Naive thymus-derived CD8-positive, alpha-beta T cell (primary cell): Measurements from ENCODE around the gene VPS41. TPM values are rescaled to one million over a fixed set of nuclear protein-coding genes. Genes with fewer than 3 reads are reported as not detected.
"Not testable (repeated sequence)": the region's sequence is repeated elsewhere in the genome, so short reads cannot be mapped to it uniquely, and the experiment has no call there.

ENCODE experiments used
- ATAC-seq, 2 donors: fragments of 150-1000 bp; cut with Tn5 transposase in 1 of 2; sonication (Bioruptor Pico), chemical (Tn5 transposase) in 1 of 2; 1 replicate in 1 of 2; 2 replicates in 1 of 2; pipeline ENCODE4 v1.10.0; 2021; ENCODE audit warnings: mild to moderate bottlenecking in 2 of 2, moderate library complexity in 2 of 2
- POLR2A ChIA-PET: fragments of 350-600 bp; sonication (Branson Sonifier 250); formaldehyde crosslinking; loops from one replicate; lab custom pipeline; 2021; ENCODE audit warnings: antibody characterized with exemption; lab: Charles Lee
- DNase-seq, 10 donors: peaks; one replicate each; pipeline versions ENCODE4 v3.0.0 to v3.0.0-alpha.2; 2020 to 2022
- H3K27ac Mint-ChIP-seq, 10 donors: one replicate each; pipeline ENCODE4 v1.8.0; 2020 to 2022; ENCODE audit warnings: mild to moderate bottlenecking in 10 of 10, mixed read lengths in 10 of 10, moderate library complexity in 4 of 10, inconsistent platforms in 1 of 10
- H3K27me3 Mint-ChIP-seq, 5 donors: one replicate each; pipeline ENCODE4 v1.8.0; 2021 to 2022; ENCODE audit warnings: mixed read lengths in 5 of 5
- H3K36me3 Mint-ChIP-seq, 3 donors: one replicate each; pipeline ENCODE4 v1.8.0; 2020 to 2022; ENCODE audit warnings: mixed read lengths in 3 of 3, mild to moderate bottlenecking in 2 of 3, inconsistent platforms in 1 of 3
- H3K4me1 Mint-ChIP-seq, 4 donors: one replicate each; pipeline ENCODE4 v1.8.0; 2021 to 2022; ENCODE audit warnings: mixed read lengths in 4 of 4
- H3K4me3 Mint-ChIP-seq, 10 donors: one replicate each; pipeline ENCODE4 v1.8.0; 2020 to 2022; ENCODE audit warnings: mild to moderate bottlenecking in 10 of 10, mixed read lengths in 10 of 10, moderate library complexity in 6 of 10, inconsistent platforms in 1 of 10
- H3K9me3 Mint-ChIP-seq, 9 donors: one replicate each; pipeline ENCODE4 v1.8.0; 2020 to 2022; ENCODE audit warnings: mixed read lengths in 9 of 9, mild to moderate bottlenecking in 3 of 9, inconsistent platforms in 1 of 9, moderate library complexity in 1 of 9
- polyA plus RNA-seq, 3 donors: library from polyadenylated mRNA; unstranded; fragments of 300-500 nt; fragmentation: Illumina TruSeq; gene quantifications; one replicate each; pipeline ENCODE4 v1.2.3, GENCODE V29; 2021
- total RNA-seq, 8 experiments: library from RNA in 2 of 8; stranded (reverse) in 2 of 8; gene quantifications; one replicate each; pipeline ENCODE4 v1.2.3 and lab custom pipeline; 2021 to 2026

The VPS41 gene
- total RNA-seq (10 to 100 TPM; 57.7 to 66.0 TPM), polyA plus RNA-seq (10 to 100 TPM; 33.3 to 43.2 (median 35.0) TPM), total RNA-seq (lab: John Stamatoyannopoulos, UW) (39.1 to 72.4 (median 61.9) reads per million in 6 experiments)

DNA sequence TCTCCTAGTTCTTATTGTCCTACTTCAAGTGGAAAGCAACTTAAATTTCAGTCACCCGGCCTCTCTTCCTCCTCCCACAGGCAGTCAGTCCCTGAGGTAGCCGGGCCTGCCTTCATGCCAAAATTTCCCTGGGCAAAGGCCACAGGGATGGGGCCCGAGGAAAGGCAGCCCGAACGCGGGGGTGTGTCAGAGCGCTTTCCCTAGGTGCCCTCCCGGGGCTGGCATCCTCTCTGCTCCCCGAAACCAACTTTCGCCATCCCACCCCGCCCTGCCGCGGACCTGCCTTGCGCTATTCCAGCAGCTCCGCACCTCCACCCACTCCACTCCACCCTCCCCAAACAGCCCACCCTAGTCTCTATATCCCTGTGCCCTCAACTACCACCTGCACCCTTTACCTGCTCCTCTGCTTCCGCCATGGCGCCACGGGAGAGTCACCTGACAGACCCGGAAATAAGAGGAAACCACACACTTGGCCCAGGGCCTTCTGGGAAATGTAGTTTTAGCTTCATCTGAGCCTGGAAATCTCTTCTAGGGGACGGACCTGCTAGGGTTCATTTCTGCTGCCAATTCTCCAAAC is at the start of gene VPS41:
Gene VPS41 (minus strand): TSS at position 433 of the 577 bp plus-strand sequence. CDS start 17 bp downstream, at position 416.
- Mint-ChIP-seq H3K4me3 (peak within 1 kb of the TSS; percentile 94 to 100 (median 96)), H3K9me3 (no peaks in the 10 kb centered on the region), H3K4me1 (peaks cover 16 to 45% (median 37%) of the 10 kb centered on the region in 4 donors), H3K36me3 (no peaks in the 10 kb centered on the region), H3K27me3 (no peaks in the 10 kb centered on the region), H3K27ac (peak within 1 kb of the TSS; percentile 87 to 98 (median 94))
- DNase-seq = peak; percentile 57 to 91 (median 80)
- POLR2A ChIA-PET = interaction anchor here (0.7 kb wide), 1 partner anchor 1794 kb away, joined by 3 read pairs; no protein-coding TSS in a partner anchor
- peak; percentile 99 for ATAC-seq

DNA sequence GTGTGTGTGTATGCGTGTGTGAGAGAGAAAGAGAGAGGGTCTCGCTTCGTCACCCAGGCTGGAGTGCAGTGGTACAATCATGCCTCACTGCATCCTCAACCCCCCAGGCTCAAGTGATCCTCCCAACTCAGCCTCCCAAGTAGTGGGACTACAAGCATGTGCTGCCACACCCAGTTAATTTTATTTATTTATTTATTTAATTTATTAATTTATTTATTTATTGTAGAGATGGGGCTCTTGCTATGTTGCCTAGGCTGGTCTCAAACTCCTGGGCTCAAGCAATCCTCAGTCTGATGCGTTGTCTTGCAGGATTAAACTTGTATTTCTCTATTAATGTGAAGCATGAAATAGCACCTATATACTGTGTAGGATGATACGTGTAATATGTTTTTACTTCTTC is 46.9 kb upstream of the VPS41 start:
- Mint-ChIP-seq H3K9me3 (peaks cover 0 to 2% (median 0%) of the 10 kb centered on the region in 9 donors), H3K27me3 (peaks cover 9 to 43% (median 24%) of the 10 kb centered on the region in 5 donors), H3K4me1 (no peaks in the 10 kb centered on the region), H3K36me3 (no peaks in the 10 kb centered on the region), H3K4me3 (no peak overlapping the region), H3K27ac (no peak overlapping the region)
- no peak for DNase-seq
- no peak for ATAC-seq
- POLR2A ChIA-PET = no interaction called here

DNA sequence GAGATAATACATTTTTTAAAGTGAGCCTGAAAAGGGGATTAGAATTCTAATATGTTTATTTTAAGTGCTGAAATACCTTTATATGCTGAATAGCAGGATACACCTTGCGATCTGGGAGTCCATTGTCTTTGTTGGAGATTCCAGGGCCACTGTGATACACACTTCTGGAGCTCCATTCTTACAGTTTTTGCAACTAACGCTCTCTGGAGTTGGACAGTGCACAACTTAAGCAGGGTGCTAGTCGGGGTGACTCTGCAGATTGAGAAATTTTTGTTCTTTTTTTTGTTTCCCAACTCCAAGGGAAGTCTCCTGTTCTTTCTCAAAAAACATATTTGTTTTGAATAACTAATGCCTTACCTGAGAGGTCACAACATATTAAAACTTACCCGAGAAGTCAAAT is 45.0 kb upstream of the VPS41 start:
- Mint-ChIP-seq H3K4me1 (no peaks in the 10 kb centered on the region), H3K4me3 (no peak overlapping the region), H3K9me3 (no peaks in the 10 kb centered on the region), H3K36me3 (no peaks in the 10 kb centered on the region), H3K27ac (no peak overlapping the region), H3K27me3 (peaks cover 9 to 43% (median 17%) of the 10 kb centered on the region in 5 donors)
- POLR2A ChIA-PET = no interaction called here
- ATAC-seq (no peak), DNase-seq (no peak)

DNA sequence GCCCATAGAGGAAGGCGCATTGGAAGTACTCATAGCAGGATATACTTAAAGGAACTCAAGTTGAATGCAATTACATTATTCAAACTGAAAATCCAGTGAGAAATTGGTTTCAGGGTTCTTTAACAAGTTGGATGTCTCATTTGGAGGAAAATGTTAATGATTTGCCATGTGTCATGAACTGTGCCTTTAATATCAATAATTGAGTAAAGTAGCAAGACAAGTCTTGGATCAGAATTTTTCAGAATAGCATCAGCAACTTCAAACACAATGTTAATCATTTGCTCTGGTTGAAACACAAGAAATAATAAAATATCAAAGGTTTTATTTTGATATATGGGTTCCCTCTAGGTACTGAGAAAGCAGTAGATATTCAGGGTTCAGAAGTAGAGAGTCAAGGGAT is 44.2 kb upstream of the VPS41 start:
- Mint-ChIP-seq H3K27me3 (peaks cover 9 to 36% (median 17%) of the 10 kb centered on the region in 5 donors), H3K27ac (no peak overlapping the region), H3K9me3 (no peaks in the 10 kb centered on the region), H3K4me3 (no peak overlapping the region), H3K36me3 (no peaks in the 10 kb centered on the region), H3K4me1 (no peaks in the 10 kb centered on the region)
- DNase-seq (no peak), ATAC-seq (no peak)
- POLR2A ChIA-PET = no interaction called here

DNA sequence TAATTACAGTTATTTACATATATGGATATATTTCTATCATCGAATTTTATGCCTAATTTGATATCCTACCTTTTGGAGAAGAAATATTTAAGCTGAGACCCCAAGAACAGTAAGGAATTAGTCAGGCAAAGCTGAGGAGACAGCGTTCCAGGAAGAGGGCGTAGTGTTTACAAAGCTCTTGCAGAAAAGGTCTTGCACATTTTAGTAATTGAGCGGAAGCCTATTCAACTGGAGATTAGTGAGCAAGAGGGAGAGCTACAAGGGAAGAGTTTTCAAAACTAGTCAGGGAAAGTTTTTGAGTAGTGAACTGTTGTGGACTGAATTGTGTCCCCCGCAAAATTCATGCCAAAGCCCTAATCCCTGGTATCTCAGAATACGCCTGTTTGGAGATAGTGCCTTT is 42.2 kb upstream of the VPS41 start:
- Mint-ChIP-seq H3K4me1 (no peaks in the 10 kb centered on the region), H3K4me3 (no peak overlapping the region), H3K27me3 (peaks cover 4 to 37% (median 13%) of the 10 kb centered on the region in 5 donors), H3K9me3 (no peaks in the 10 kb centered on the region), H3K27ac (no peak overlapping the region), H3K36me3 (no peaks in the 10 kb centered on the region)
- no peak for ATAC-seq
- DNase-seq = no peak
- POLR2A ChIA-PET = no interaction called here

DNA sequence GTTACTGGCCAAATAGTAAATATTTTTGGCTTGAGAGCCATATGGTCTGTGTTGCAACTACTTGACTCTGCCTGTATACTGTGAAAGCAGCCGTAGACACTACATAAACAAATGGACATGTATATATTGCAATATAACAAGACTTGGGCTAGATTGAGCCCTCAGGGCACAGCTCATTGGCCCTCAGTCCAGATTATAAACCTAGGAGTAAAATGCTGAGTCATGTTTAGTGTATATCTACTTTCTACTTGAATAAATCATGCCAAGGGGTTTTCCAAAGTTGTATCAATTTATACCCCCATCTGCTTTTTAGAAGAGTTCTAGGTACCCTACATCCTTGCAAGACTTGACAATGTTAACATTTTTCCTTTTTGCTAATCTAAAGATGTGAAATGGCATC is 41.3 kb upstream of the VPS41 start:
- H3K4me3 Mint-ChIP-seq = no peak overlapping the region
- POLR2A ChIA-PET = no interaction called here
- no peaks in the 10 kb centered on the region for H3K9me3 Mint-ChIP-seq
- DNase-seq (no peak), ATAC-seq (no peak)
- H3K36me3 Mint-ChIP-seq = no peaks in the 10 kb centered on the region
- no peak overlapping the region for H3K27ac Mint-ChIP-seq
- peaks cover 0 to 32% (median 10%) of the 10 kb centered on the region in 5 donors for H3K27me3 Mint-ChIP-seq
- no peaks in the 10 kb centered on the region for H3K4me1 Mint-ChIP-seq

DNA sequence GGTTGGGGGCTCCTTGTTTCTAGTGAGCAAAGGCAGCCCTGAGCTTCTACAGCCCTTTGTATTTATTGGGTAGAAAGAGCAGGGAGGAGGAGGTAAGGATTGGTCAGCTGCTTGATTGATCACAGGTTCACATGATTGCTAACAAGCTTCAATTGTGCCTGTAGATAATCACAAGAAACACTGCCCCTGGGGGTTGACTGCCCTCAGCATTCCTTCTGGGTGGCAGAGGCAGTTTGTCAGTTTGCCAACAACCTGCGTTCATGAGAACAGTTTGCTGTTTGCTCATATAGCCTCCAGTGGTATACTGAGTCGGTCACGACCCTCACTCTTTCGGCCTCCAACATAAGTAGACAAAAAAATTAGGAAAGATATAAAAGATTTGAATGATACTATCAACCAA is 38.5 kb upstream of the VPS41 start:
- ATAC-seq, H3K4me3 Mint-ChIP-seq, H3K9me3 Mint-ChIP-seq, H3K36me3 Mint-ChIP-seq, POLR2A ChIA-PET, H3K4me1 Mint-ChIP-seq, H3K27ac Mint-ChIP-seq, DNase-seq: not testable (repeated sequence)
- peaks cover 2 to 13% (median 8%) of the 10 kb centered on the region in 5 donors for H3K27me3 Mint-ChIP-seq

DNA sequence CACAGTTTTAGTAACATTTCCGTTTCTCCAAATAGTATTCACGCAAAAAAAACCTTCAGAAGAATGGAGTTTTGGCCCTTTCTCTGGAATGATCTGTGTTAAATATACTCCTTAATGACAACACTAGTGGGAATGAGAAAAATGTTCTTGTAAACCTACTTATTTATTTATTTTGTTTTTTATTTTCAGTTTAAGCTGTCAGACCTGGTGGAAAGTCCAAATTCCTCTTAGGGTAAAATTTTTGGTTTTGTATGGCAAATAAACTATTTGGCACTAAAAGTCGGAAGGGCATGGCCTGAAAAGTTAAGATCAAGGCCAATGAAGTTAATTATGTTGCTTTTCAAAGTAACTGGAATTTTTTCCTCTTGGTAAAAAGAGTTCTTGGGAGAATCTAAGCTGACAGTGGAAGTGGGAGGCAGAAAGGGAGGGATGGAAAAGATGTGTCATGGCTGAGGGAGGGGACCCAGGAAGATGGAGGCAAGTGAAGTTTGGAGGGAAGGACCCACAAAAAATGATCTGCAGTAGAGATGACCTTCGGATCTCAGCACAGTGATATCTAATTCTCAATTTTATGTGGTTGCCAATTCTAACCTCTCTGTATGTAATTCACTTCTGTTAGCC is 33.5 kb upstream of the VPS41 start:
- ATAC-seq (no peak), DNase-seq (no peak)
- no peaks in the 10 kb centered on the region for H3K4me1 Mint-ChIP-seq
- peaks cover 0 to 13% (median 5%) of the 10 kb centered on the region in 5 donors for H3K27me3 Mint-ChIP-seq
- no peak overlapping the region for H3K27ac Mint-ChIP-seq
- no peaks in the 10 kb centered on the region for H3K36me3 Mint-ChIP-seq
- H3K9me3 Mint-ChIP-seq = no peaks in the 10 kb centered on the region
- POLR2A ChIA-PET = no interaction called here
- H3K4me3 Mint-ChIP-seq = no peak overlapping the region

DNA sequence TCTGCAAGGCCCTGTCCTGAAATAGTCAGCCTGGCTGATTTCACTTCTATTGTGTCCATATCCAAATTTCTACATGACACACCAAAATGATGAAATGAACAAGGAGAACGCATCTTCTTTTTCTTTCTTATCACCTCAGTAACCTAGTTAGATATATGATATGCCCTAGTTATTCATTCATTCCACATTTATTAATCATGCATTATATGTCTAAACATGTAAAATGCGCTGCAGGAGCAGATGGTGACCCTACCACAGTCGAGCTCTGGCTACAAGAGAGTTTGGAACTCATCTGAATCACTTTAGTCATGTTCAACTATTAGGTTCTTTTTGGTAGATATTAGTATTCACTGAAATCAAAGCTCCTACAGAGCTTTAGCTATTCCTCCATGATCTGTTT is 31.8 kb upstream of the VPS41 start:
- no peak for ATAC-seq
- POLR2A ChIA-PET = no interaction called here

DNA sequence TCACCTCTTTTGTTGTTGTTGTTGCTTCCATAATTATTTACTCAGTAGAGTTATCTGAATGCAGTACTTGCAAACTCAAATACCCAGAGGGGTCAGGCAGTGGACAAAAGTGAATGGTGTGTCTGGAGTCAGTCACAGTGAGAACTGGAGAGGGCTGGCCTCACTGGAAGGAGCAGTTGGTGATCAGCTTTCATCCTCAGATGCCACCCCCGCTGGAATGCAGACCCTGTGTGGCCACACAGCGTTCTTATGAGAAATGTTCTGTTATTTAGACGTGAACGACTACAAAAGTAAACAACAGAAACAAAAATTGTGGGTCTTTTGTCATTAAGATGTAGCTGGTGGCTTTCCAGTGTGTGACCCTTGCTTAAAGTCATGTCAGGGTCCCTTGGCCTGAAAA is 29.6 kb upstream of the VPS41 start:
- DNase-seq (no peak), ATAC-seq (no peak)
- POLR2A ChIA-PET = no interaction called here
- no peaks in the 10 kb centered on the region for H3K4me1 Mint-ChIP-seq
- no peak overlapping the region for H3K4me3 Mint-ChIP-seq
- H3K9me3 Mint-ChIP-seq = no peaks in the 10 kb centered on the region
- H3K36me3 Mint-ChIP-seq = no peaks in the 10 kb centered on the region
- H3K27ac Mint-ChIP-seq = no peak overlapping the region
- H3K27me3 Mint-ChIP-seq = peaks cover 0 to 9% (median 0%) of the 10 kb centered on the region in 5 donors

More for the DNA sequence above, 31.8 kb upstream of the VPS41 start:
- no peak for DNase-seq
- Mint-ChIP-seq H3K4me1 (no peaks in the 10 kb centered on the region), H3K27ac (no peak overlapping the region), H3K4me3 (no peak overlapping the region), H3K9me3 (no peaks in the 10 kb centered on the region), H3K36me3 (no peaks in the 10 kb centered on the region), H3K27me3 (peaks cover 0 to 9% (median 2%) of the 10 kb centered on the region in 5 donors)

DNA sequence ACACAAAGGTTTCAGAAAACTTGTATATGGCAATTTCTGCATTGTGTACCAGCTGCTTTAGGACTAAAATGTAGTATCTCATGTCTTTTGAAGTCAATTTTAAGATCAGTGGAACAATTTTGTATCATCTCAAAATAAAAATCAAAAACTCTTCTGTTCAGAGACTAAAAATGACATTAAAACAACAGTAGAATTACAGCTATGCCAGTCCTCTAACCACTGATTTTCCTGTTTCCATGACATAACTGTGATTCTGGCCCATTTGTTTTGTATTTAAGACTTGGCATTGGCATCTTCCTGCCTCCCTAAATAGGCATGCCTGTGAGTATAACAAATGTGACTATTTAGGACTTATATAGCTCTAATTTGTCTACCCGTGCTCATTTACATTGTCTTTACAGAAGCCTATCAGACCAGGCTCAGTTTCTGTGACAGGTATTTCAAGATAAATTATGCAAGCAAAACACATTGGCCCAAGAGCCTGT is 29.1 kb upstream of the VPS41 start:
- Mint-ChIP-seq H3K4me1 (no peaks in the 10 kb centered on the region), H3K27ac (no peak overlapping the region), H3K4me3 (no peak overlapping the region), H3K27me3 (peaks cover 0 to 9% (median 0%) of the 10 kb centered on the region in 5 donors), H3K9me3 (no peaks in the 10 kb centered on the region), H3K36me3 (no peaks in the 10 kb centered on the region)
- DNase-seq (no peak), ATAC-seq (no peak)
- POLR2A ChIA-PET = no interaction called here

DNA sequence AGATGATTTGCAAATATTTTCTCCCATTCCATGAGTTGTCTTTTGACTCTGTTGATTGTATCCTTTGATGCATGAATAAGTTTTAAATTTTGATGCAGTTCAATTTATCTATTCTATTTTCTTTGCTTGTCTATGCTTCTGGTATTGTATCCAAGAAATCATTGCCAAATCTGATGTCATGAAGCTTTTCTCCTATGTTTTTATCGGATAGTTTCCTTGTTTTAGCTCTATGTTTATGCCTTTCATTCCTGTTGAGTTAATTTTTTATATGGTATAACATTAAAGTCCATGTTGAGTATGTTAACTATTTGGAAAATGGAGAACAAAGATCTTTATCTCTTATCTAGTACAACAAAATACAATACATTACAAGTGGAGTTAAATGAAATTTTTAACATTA is 27.6 kb upstream of the VPS41 start:
- POLR2A ChIA-PET = no interaction called here
- H3K27ac Mint-ChIP-seq = no peak overlapping the region
- no peak for ATAC-seq
- H3K36me3 Mint-ChIP-seq = no peaks in the 10 kb centered on the region
- no peak overlapping the region for H3K4me3 Mint-ChIP-seq
- no peaks in the 10 kb centered on the region for H3K9me3 Mint-ChIP-seq
- H3K27me3 Mint-ChIP-seq = peaks cover 0 to 4% (median 2%) of the 10 kb centered on the region in 5 donors
- no peak for DNase-seq
- H3K4me1 Mint-ChIP-seq = no peaks in the 10 kb centered on the region

DNA sequence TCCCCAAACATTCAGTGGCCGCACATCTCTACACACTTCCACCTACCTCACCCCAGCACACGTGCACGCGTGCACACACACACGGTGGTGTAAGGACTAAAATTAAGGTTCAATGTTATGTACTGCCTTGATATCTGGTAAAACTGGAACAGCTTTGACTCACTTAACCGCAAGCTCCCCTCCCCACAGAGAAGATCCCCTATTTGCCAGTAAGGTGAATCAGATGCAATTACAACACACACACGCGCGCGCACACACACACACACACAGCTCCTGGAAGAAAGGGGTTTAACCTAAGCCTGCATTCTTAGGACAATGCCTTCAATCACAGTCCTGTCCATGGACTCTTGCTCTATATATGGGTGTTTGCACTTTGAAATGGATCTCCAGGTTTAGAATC is 25.5 kb upstream of the VPS41 start:
- DNase-seq (no peak), ATAC-seq (no peak)
- POLR2A ChIA-PET = no interaction called here
- Mint-ChIP-seq H3K4me1 (no peaks in the 10 kb centered on the region), H3K27ac (no peak overlapping the region), H3K4me3 (no peak overlapping the region), H3K9me3 (no peaks in the 10 kb centered on the region), H3K27me3 (peaks cover 0 to 5% (median 2%) of the 10 kb centered on the region in 5 donors), H3K36me3 (no peaks in the 10 kb centered on the region)
